Measurements from ENCODE around the gene PRAC1. TPM values are rescaled to one million over a fixed set of nuclear protein-coding genes. Genes with fewer than 3 reads are reported as not detected.

Gene PRAC1
- total RNA-seq, 3 donors from 2014 or later (not counting 1 experiment from before 2014, with no cell fraction given): not detected

DNA sequence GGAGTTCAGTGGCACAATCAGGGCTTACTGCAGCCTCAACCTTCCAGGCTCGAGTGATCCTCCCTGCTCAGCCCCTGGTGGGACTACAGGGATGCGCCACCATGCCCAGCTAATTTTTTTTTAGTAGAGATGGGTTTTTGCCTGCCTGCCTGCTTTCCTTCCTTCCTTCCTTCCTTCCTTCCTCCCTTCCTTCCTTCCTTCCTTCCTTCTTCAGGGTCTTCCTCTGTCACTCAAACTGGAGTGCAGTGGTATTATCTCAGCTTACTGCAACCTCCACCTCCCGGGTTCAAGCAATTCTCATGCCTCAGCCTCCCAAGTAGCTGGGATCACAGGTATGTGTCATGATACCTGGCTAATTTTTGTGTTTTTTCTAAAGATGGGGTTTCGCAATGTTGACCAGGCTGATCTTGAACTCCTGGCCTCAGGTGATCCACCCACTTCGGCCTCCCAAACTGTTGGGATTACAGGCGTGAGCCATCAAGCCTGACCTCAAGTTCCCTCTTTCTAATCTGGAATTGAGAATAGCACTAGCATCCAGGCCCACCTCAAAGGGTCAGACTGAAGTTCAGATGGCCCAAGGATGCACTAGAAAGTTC is 45.3 kb downstream of the PRAC1 start:
- 75% methylated on average over 5 of the region's 6 CpGs for WGBS (ENCODE audit: insufficient coverage)
- Mint-ChIP-seq H3K4me3 (no peak overlapping the region), H3K27me3 (ENCODE audit: low read depth in 2 of 2) (peaks cover 26 to 42% of the 10 kb centered on the region in 2 donors), H3K9me3 (no peaks in the 10 kb centered on the region), H3K36me3 (no peaks in the 10 kb centered on the region), H3K4me1 (peaks cover 0 to 4% of the 10 kb centered on the region in 2 donors), H3K27ac (no peak overlapping the region)
- DNase-seq (no peak), ATAC-seq (no peak)
- H3K27ac ChIP-seq (ENCODE audit: low read length): no peak overlapping the region
- peaks cover 4% of the 10 kb centered on the region for H3K27me3 ChIP-seq (ENCODE audit: control insufficient read depth, insufficient read depth, low read length)
- no peaks in the 10 kb centered on the region for H3K9me3 ChIP-seq (ENCODE audit: control insufficient read depth, insufficient read depth, low read length)
- TF ChIP-seq, protein P1, sequence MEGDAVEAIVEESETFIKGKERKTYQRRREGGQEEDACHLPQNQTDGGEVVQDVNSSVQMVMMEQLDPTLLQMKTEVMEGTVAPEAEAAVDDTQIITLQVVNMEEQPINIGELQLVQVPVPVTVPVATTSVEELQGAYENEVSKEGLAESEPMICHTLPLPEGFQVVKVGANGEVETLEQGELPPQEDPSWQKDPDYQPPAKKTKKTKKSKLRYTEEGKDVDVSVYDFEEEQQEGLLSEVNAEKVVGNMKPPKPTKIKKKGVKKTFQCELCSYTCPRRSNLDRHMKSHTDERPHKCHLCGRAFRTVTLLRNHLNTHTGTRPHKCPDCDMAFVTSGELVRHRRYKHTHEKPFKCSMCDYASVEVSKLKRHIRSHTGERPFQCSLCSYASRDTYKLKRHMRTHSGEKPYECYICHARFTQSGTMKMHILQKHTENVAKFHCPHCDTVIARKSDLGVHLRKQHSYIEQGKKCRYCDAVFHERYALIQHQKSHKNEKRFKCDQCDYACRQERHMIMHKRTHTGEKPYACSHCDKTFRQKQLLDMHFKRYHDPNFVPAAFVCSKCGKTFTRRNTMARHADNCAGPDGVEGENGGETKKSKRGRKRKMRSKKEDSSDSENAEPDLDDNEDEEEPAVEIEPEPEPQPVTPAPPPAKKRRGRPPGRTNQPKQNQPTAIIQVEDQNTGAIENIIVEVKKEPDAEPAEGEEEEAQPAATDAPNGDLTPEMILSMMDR (IDR thresholded peaks at IDR 0.05): no peak
- H3K4me1 ChIP-seq (ENCODE audit: control insufficient read depth, insufficient read depth, low read length): peaks cover 9% of the 10 kb centered on the region
- no peak overlapping the region for H3K4me3 ChIP-seq (ENCODE audit: low read length)
- no peaks in the 10 kb centered on the region for H3K36me3 ChIP-seq (ENCODE audit: control insufficient read depth, insufficient read depth, low read length)
- intact Hi-C loops (cut with micrococcal nuclease): loop anchor here (5.0 kb wide), 1 partner anchor 115 kb away; no protein-coding TSS in a partner anchor

DNA sequence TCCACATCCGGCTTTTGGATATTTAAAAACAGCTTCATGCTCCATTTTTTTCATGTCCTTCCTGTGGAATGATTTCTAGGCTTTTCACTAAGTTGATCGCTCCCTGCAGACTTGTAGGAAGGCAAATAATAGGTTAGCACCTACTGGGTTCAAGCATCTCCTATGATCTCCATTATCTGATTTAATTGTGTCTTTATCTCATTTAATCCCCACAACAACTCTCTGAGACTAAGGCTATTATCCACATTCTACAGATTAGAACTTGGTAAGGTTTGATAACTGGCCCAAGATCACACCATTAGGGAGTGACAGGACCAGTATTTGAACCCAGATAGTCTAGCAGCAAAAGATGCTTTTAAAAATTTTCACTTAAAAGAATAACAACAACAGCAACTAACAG is 50.0 kb downstream of the PRAC1 start:
- ATAC-seq (no peak), DNase-seq (no peak)
- WGBS (ENCODE audit: insufficient coverage): 85% methylated on average over 2 of the region's 2 CpGs
- peaks cover 5% of the 10 kb centered on the region in 2 donors for H3K4me1 Mint-ChIP-seq
- no peak overlapping the region for H3K27ac Mint-ChIP-seq
- H3K27me3 Mint-ChIP-seq (ENCODE audit: low read depth in 2 of 2): peaks cover 23 to 31% of the 10 kb centered on the region in 2 donors
- no peak overlapping the region for H3K4me3 ChIP-seq (ENCODE audit: low read length)
- H3K9me3 ChIP-seq (ENCODE audit: control insufficient read depth, insufficient read depth, low read length): no peaks in the 10 kb centered on the region
- H3K36me3 ChIP-seq (ENCODE audit: control insufficient read depth, insufficient read depth, low read length): no peaks in the 10 kb centered on the region
- no peaks in the 10 kb centered on the region for H3K9me3 Mint-ChIP-seq
- peaks cover 3% of the 10 kb centered on the region for H3K27me3 ChIP-seq (ENCODE audit: control insufficient read depth, insufficient read depth, low read length)
- no peak overlapping the region for H3K27ac ChIP-seq (ENCODE audit: low read length)
- TF ChIP-seq, protein P1 (IDR thresholded peaks at IDR 0.05): no peak
- intact Hi-C loops (cut with micrococcal nuclease): no loop called here
- peaks cover 5% of the 10 kb centered on the region for H3K4me1 ChIP-seq (ENCODE audit: control insufficient read depth, insufficient read depth, low read length)
- H3K36me3 Mint-ChIP-seq: no peaks in the 10 kb centered on the region
- no peak overlapping the region for H3K4me3 Mint-ChIP-seq

Other genes with a start within 250 kb of the PRAC1 start
- not detected for gene HOXB1, start 191.5 kb downstream of the PRAC1 start, total RNA-seq
- 10 to 100 TPM; 21.6 to 30.5 (median 24.7) TPM for gene HOXB2, start 177.4 kb downstream of the PRAC1 start, total RNA-seq
- gene HOXB4, start 144.2 kb downstream of the PRAC1 start, total RNA-seq: 1 to 10 TPM; 3.5 to 6.7 (median 5.7) TPM
- gene HOXB3, start 132.3 kb downstream of the PRAC1 start, total RNA-seq: 10 to 100 TPM in 2 of 3 donors, 1 to 10 TPM in 1; 7.9 to 15.6 (median 15.3) TPM
- gene HOXB5, start 128.7 kb downstream of the PRAC1 start, total RNA-seq: not detected
- gene HOXB6, start 117.5 kb downstream of the PRAC1 start, total RNA-seq: not detected
- gene HOXB7, start 111.5 kb downstream of the PRAC1 start, total RNA-seq: 1 to 10 TPM in 1 of 3 donors, under 1 TPM in 2; 0.45 to 1.4 (median 0.97) TPM
- not detected for gene HOXB8, start 107.2 kb downstream of the PRAC1 start, total RNA-seq
- 1 to 10 TPM in 1 of 3 donors, under 1 TPM in 2; 0.12 to 1.0 (median 0.18) TPM for gene HOXB9, start 96.2 kb downstream of the PRAC1 start, total RNA-seq
- not detected for gene PRAC2, start 667 bp upstream of the PRAC1 start, total RNA-seq
- gene HOXB13, start 6.2 kb upstream of the PRAC1 start, total RNA-seq: not detected
- gene TTLL6, start 94.7 kb upstream of the PRAC1 start, total RNA-seq: not detected
- gene CALCOCO2, start 108.5 kb upstream of the PRAC1 start, total RNA-seq: 100 to 1,000 TPM; 175 to 188 (median 179) TPM
- gene ATP5MC1, start 170.3 kb upstream of the PRAC1 start, total RNA-seq: 10 to 100 TPM; 28.2 to 34.9 (median 34.5) TPM
- 10 to 100 TPM; 89.0 to 94.0 (median 89.6) TPM for gene UBE2Z, start 185.9 kb upstream of the PRAC1 start, total RNA-seq
- gene SNF8, start 222.3 kb upstream of the PRAC1 start, total RNA-seq: 10 to 100 TPM; 76.9 to 86.0 (median 78.3) TPM
- not detected for gene GIP, start 246.1 kb upstream of the PRAC1 start, total RNA-seq